ENCODE measurements around the gene NEURL3. TPM values are rescaled to one million over a fixed set of nuclear protein-coding genes. Genes with fewer than 3 reads are reported as not detected.

Gene NEURL3
- total and polyA plus RNA-seq, 7 experiments from 2014 or later = 0.27 to 1.3 (median 0.43) TPM; not detected in 4

GRCh38 chr2:96502891-96503636 lies 2.1 kb downstream of the NEURL3 start:
- Mint-ChIP-seq H3K4me3 (no peak overlapping the region), H3K9me3 (no peaks in the 10 kb centered on the region), H3K27me3 (no peaks in the 10 kb centered on the region), H3K27ac (peak overlapping the region in 1 of 9 donors; percentile 89), H3K36me3 (no peaks in the 10 kb centered on the region), H3K4me1 (peaks cover 3 to 55% (median 8%) of the 10 kb centered on the region in 7 donors)
- ChIA-PET POLR2A (no interaction called here), CTCF (no interaction called here)
- no peaks in the 10 kb centered on the region for H3K36me3 ChIP-seq (ENCODE audit: control insufficient read depth in 2 of 3, insufficient read depth in 3 of 3, low read length in 3 of 3)
- no peaks in the 10 kb centered on the region for H3K9me3 ChIP-seq (ENCODE audit: control insufficient read depth in 2 of 3, low read length in 3 of 3)
- ATAC-seq (no peak), DNase-seq (no peak)
- H3K4me1 ChIP-seq (ENCODE audit: control insufficient read depth in 2 of 2, insufficient read depth in 2 of 2, low read length in 2 of 2) = peaks cover 0 to 18% of the 10 kb centered on the region in 2 donors
- no peaks in the 10 kb centered on the region for H3K27me3 ChIP-seq (ENCODE audit: control insufficient read depth in 2 of 2, insufficient read depth in 2 of 2, low read length in 2 of 2)
- H3K27ac ChIP-seq (ENCODE audit: low read depth, low read length) = no peak overlapping the region
- no peak overlapping the region for H3K4me3 ChIP-seq (ENCODE audit: low read length)
- intact Hi-C loops (cut with micrococcal nuclease) = no loop called here

GRCh38 chr2:96501886-96502810 lies 3.0 kb downstream of the NEURL3 start:
- no peaks in the 10 kb centered on the region for H3K9me3 ChIP-seq (ENCODE audit: control insufficient read depth in 2 of 3, low read length in 3 of 3)
- no peaks in the 10 kb centered on the region for H3K36me3 ChIP-seq (ENCODE audit: control insufficient read depth in 2 of 3, insufficient read depth in 3 of 3, low read length in 3 of 3)
- Mint-ChIP-seq H3K27me3 (no peaks in the 10 kb centered on the region), H3K4me1 (peaks cover 0 to 55% (median 7%) of the 10 kb centered on the region in 7 donors), H3K27ac (peak overlapping the region in 2 of 9 donors; percentile 65 to 89), H3K4me3 (peak overlapping the region in 1 of 10 donors; percentile 76), H3K9me3 (no peaks in the 10 kb centered on the region), H3K36me3 (no peaks in the 10 kb centered on the region)
- POLR2A ChIA-PET = no interaction called here
- intact Hi-C loops (cut with micrococcal nuclease) = loop anchor here in 1 of 2 donors (2.0 kb wide), 2 partner anchors 15 to 31 kb away; no protein-coding TSS in a partner anchor
- ATAC-seq (no peak), DNase-seq (no peak)
- no peaks in the 10 kb centered on the region for H3K27me3 ChIP-seq (ENCODE audit: control insufficient read depth in 2 of 2, insufficient read depth in 2 of 2, low read length in 2 of 2)
- H3K4me1 ChIP-seq (ENCODE audit: control insufficient read depth in 2 of 2, insufficient read depth in 2 of 2, low read length in 2 of 2) = peaks cover 0 to 14% of the 10 kb centered on the region in 2 donors
- CTCF ChIA-PET = no interaction called here
- H3K4me3 ChIP-seq (ENCODE audit: low read length) = no peak overlapping the region
- no peak overlapping the region for H3K27ac ChIP-seq (ENCODE audit: low read depth, low read length)

- H3K36me3 ChIP-seq (ENCODE audit: control insufficient read depth in 2 of 3, insufficient read depth in 3 of 3, low read length in 3 of 3) = no peaks in the 10 kb centered on the region
- H3K9me3 ChIP-seq (ENCODE audit: control insufficient read depth in 2 of 3, low read length in 3 of 3) = no peaks in the 10 kb centered on the region
- CTCF ChIA-PET = no interaction called here
- H3K27me3 ChIP-seq (ENCODE audit: control insufficient read depth in 2 of 2, insufficient read depth in 2 of 2, low read length in 2 of 2) = no peaks in the 10 kb centered on the region
- H3K4me1 ChIP-seq (ENCODE audit: control insufficient read depth in 2 of 2, insufficient read depth in 2 of 2, low read length in 2 of 2) = peaks cover 0 to 14% of the 10 kb centered on the region in 2 donors
- intact Hi-C loops (cut with micrococcal nuclease) = loop anchor here in 1 of 2 donors (2.0 kb wide), 2 partner anchors 15 to 31 kb away; no protein-coding TSS in a partner anchor
- no peak overlapping the region for H3K27ac ChIP-seq (ENCODE audit: low read depth, low read length)
- H3K36me3 Mint-ChIP-seq = peaks cover 0 to 3% (median 0%) of the 10 kb centered on the region in 5 donors
- no peak overlapping the region for H3K4me3 ChIP-seq (ENCODE audit: low read length)
- H3K27me3 Mint-ChIP-seq = no peaks in the 10 kb centered on the region
- POLR2A ChIA-PET = no interaction called here
- ATAC-seq = peak; percentile 72
- peak overlapping the region in 2 of 9 donors; percentile 41 to 89 for H3K27ac Mint-ChIP-seq
- H3K4me1 Mint-ChIP-seq = peaks cover 0 to 51% (median 7%) of the 10 kb centered on the region in 7 donors
- H3K4me3 Mint-ChIP-seq = peak overlapping the region in 1 of 10 donors; percentile 76
- H3K9me3 Mint-ChIP-seq = no peaks in the 10 kb centered on the region
- peak in 2 of 9 donors; percentile 13 to 19 for DNase-seq
Measured at GRCh38 chr2:96501471-96501874, 3.7 kb downstream of the NEURL3 start.

- peaks cover 0 to 8% (median 0%) of the 10 kb centered on the region in 3 experiments for H3K9me3 ChIP-seq (ENCODE audit: control insufficient read depth in 2 of 3, low read length in 3 of 3)
- ChIA-PET CTCF (interaction anchor here (0.6 kb wide), 1 partner anchor 10 kb away, joined by 4 read pairs; no protein-coding TSS in a partner anchor), POLR2A (no interaction called here)
- H3K27ac ChIP-seq (ENCODE audit: low read depth, low read length) = no peak overlapping the region
- no peak for ATAC-seq
- intact Hi-C loops (cut with micrococcal nuclease) = loop anchor here in 1 of 2 donors (2.0 kb wide), 2 partner anchors 14 to 30 kb away; no protein-coding TSS in a partner anchor
- no peaks in the 10 kb centered on the region for H3K27me3 ChIP-seq (ENCODE audit: control insufficient read depth in 2 of 2, insufficient read depth in 2 of 2, low read length in 2 of 2)
- Mint-ChIP-seq H3K9me3 (peaks cover 0 to 7% (median 5%) of the 10 kb centered on the region in 11 donors), H3K4me3 (no peak overlapping the region), H3K4me1 (peaks cover 0 to 49% (median 7%) of the 10 kb centered on the region in 7 donors), H3K27ac (peak overlapping the region in 2 of 9 donors; percentile 41 to 89), H3K27me3 (no peaks in the 10 kb centered on the region), H3K36me3 (peaks cover 0 to 10% (median 0%) of the 10 kb centered on the region in 5 donors)
- H3K4me3 ChIP-seq (ENCODE audit: low read length) = no peak overlapping the region
- DNase-seq = no peak
- peaks cover 0 to 14% of the 10 kb centered on the region in 2 donors for H3K4me1 ChIP-seq (ENCODE audit: control insufficient read depth in 2 of 2, insufficient read depth in 2 of 2, low read length in 2 of 2)
- H3K36me3 ChIP-seq (ENCODE audit: control insufficient read depth in 2 of 3, insufficient read depth in 3 of 3, low read length in 3 of 3) = no peaks in the 10 kb centered on the region
Measured at GRCh38 chr2:96500385-96501066, 4.6 kb downstream of the NEURL3 start.

- no peaks in the 10 kb centered on the region for H3K27me3 Mint-ChIP-seq
- Histone ChIP-seq H3K4me1 (ENCODE audit: control insufficient read depth in 2 of 2, insufficient read depth in 2 of 2, low read length in 2 of 2) (peaks cover 0 to 14% of the 10 kb centered on the region in 2 donors), H3K36me3 (ENCODE audit: control insufficient read depth in 2 of 3, insufficient read depth in 3 of 3, low read length in 3 of 3) (no peaks in the 10 kb centered on the region), H3K27ac (ENCODE audit: low read depth, low read length) (no peak overlapping the region), H3K9me3 (ENCODE audit: control insufficient read depth in 2 of 3, low read length in 3 of 3) (peaks cover 0 to 12% (median 0%) of the 10 kb centered on the region in 3 experiments), H3K4me3 (ENCODE audit: low read length) (no peak overlapping the region), H3K27me3 (ENCODE audit: control insufficient read depth in 2 of 2, insufficient read depth in 2 of 2, low read length in 2 of 2) (no peaks in the 10 kb centered on the region)
- peaks cover 0 to 42% (median 7%) of the 10 kb centered on the region in 7 donors for H3K4me1 Mint-ChIP-seq
- peaks cover 0 to 15% (median 4%) of the 10 kb centered on the region in 5 donors for H3K36me3 Mint-ChIP-seq
- peaks cover 4 to 19% (median 12%) of the 10 kb centered on the region in 11 donors for H3K9me3 Mint-ChIP-seq
- intact Hi-C loops (cut with micrococcal nuclease) = no loop called here
- POLR2A ChIA-PET = no interaction called here
- DNase-seq (no peak), ATAC-seq (no peak)
- CTCF ChIA-PET = no interaction called here
- H3K27ac Mint-ChIP-seq = no peak overlapping the region
- no peak overlapping the region for H3K4me3 Mint-ChIP-seq
Measured at GRCh38 chr2:96499061-96499960, 5.8 kb downstream of the NEURL3 start.
